HG03280 (cell line): ENCODE measurements around the gene SFXN3.

Experiments used
- ATAC-seq: cut with Tn5 transposase; IDR thresholded peaks from one replicate; pipeline ENCODE4 v1.9.1; 2021; ENCODE audit warnings: mild to moderate bottlenecking, moderate library complexity; ENCODE audit not compliant: unreplicated experiment

SFXN3 gene, protein sequence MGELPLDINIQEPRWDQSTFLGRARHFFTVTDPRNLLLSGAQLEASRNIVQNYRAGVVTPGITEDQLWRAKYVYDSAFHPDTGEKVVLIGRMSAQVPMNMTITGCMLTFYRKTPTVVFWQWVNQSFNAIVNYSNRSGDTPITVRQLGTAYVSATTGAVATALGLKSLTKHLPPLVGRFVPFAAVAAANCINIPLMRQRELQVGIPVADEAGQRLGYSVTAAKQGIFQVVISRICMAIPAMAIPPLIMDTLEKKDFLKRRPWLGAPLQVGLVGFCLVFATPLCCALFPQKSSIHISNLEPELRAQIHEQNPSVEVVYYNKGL

GRCh38 chr10:101031128-101031795 lies at the start of gene SFXN3, which contains the start of gene PDZD7:
Gene SFXN3, plus strand, starts transcription at chr10:101031234. Its CDS starts 3,461 bp downstream, at chr10:101034695.
Gene PDZD7, minus strand, starts transcription at chr10:101031129. Its CDS starts 910 bp downstream, at chr10:101030219.
- peak; percentile 92 for ATAC-seq

DNA sequence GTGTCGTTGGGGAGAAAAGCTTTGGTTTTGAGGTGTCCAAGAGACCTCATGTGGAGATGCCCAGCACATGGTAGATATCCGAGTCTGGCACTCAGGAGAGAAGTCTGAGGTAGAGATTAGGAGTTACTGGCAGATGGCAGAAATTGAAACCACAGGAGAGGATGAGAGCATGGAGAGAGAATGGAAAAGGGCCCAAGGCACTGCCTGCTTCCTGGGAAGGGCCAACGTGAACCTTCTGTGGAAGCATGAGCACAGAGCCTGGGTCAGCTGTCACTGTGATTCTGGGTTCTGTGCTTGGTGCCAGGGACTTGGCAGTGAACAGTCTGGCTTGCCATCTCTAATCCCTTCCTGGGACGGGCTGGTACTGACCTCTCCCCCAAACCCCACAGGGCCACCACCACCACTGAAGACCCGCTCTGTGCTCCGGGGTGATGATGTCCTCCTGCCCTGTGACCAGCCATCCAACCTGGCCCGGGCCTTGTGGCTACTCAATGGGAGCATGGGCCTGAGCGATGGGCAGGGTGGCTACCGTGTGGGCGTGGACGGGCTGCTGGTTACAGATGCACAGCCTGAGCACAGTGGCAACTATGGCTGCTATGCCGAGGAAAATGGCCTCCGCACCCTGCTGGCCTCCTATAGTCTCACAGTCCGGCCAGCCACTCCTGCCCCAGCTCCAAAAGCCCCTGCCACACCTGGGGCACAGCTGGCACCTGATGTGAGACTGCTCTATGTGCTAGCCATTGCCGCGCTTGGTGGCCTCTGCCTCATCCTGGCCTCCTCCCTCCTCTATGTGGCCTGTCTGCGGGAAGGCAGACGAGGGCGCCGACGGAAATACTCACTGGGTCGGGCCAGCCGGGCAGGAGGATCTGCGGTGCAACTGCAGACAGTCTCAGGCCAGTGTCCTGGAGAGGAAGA lies 47.9 kb upstream of the SFXN3 start:
- ATAC-seq: no peak

DNA sequence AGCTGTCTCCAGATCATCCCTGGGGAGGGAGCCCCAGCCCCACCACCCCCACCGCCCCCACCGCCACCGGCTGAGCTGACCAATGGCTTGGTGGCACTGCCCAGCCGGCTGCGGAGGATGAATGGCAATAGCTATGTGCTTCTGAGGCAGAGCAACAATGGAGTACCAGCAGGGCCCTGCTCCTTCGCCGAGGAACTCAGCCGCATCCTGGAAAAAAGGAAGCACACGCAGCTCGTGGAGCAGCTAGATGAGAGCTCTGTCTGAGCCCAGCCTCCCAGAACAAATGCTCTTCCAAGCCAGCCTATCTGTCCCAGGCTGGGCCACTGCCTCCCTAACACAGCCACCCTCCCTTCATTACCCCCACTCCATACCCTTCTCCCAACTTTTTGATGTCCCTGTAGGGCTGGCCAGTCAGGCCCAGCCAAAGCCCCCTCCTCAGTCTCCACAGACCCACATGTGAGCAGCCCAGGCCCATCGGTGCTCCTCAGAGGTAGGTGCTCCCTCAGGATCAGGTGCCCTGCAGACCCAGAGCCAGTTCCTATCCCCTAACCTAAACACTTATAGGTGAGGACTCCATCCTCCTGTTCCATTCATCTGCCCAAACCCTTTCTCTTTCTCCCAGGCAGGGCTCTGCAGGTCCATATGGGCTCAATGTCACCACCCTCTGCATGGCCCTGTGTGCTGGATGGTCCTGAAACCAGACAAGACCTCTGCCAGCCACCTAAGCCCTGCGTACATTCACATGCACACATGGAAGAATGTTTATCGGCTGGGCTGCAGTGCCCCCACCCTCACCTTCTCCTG lies 47.0 kb upstream of the SFXN3 start:
- no peak for ATAC-seq

DNA sequence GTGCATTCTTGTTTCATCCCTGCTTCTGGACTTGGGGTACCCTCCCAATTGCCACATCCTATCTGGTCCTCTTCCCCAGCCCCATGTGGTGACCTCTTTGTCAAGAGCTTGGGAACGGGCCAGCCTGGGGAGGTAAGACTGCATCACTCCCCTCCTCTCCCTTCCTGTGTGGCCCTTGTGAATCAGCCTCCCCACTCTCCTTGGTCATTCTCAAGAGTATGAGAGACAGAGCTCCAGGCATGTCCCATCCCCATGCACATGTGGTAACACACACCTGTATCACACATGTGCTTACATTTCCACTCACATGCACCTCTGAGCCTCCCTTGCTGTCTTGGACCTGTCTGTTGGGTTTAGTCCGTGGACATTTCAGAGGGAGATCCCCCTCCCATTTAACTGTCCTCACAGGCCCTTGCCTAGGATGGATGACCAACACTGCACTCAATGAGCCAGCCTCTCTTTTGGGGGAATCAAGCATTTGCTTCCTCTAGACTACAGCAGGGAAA lies 46.3 kb upstream of the SFXN3 start:
- no peak for ATAC-seq

GRCh38 chr10:100985336-100985735 lies 45.7 kb upstream of the SFXN3 start:
- ATAC-seq: no peak

- ATAC-seq: no peak
These were observed 44.4 kb upstream of the SFXN3 start for GRCh38 chr10:100986623-100986951.

GRCh38 chr10:100986952-100987684 lies 43.9 kb upstream of the SFXN3 start, which contains the start of the genes MRPL43 and TWNK:
Gene MRPL43, minus strand, starts transcription at chr10:100987497. Its CDS starts 54 bp downstream, at chr10:100987443.
Gene TWNK, plus strand, starts transcription at chr10:100987543. Its CDS starts 668 bp downstream, at chr10:100988211.
- ATAC-seq: peak; percentile 85

- peak; percentile 10 for ATAC-seq
These were observed 43.4 kb upstream of the SFXN3 start for GRCh38 chr10:100987685-100988049.

GRCh38 chr10:100988166-100988565 lies 42.9 kb upstream of the SFXN3 start:
- ATAC-seq: no peak

- ATAC-seq: no peak
These were observed 41.9 kb upstream of the SFXN3 start for GRCh38 chr10:100989088-100989487.

- ATAC-seq: no peak
These were observed 36.9 kb upstream of the SFXN3 start for GRCh38 chr10:100993986-100994708.

GRCh38 chr10:100995181-100995580 lies 35.9 kb upstream of the SFXN3 start:
- ATAC-seq: no peak

- no peak for ATAC-seq
These were observed 34.2 kb upstream of the SFXN3 start for GRCh38 chr10:100996678-100997359.

GRCh38 chr10:100997360-100998182 lies 33.5 kb upstream of the SFXN3 start:
- peak; percentile 36 for ATAC-seq

DNA sequence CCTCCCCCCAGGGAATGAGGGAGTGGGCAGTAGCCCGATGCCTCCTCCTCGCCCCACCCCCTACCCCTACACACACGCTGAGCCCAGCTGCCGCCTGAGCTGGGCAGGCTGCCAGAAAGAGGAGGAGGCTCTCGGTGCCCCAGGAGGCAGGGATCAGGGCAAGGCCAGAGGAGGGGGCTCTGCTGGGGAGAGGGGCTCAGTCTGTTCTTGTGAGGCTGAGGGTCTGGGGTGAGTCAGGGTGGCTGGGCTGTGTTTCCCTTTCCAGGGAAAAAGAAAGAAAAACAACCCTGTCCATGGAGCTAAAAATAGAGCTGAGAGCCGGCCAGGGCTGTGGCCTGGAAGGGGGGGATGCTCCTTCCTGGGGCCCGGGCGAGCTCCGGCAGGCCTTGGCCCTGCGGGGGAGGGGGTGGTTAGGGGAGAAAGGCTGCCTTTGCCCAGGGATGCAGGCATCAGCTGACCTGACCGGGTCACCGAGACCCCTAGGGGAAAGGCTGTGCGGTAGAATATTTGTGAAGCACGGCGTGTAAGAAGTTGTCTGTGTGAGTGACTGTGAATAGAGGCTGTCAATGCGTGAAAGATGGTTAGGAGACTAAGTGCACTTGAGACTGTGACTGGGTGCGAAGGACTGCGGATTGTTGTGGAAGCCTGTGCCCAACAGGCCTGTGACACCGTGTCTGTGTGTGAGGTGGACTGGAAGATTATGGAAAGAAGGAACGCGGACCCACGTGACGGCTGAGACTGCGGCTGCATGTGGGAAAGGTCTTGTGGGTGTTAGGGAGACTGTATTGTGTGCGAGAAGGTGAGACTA lies 32.6 kb upstream of the SFXN3 start:
- ATAC-seq: peak; percentile 23

- ATAC-seq: peak; percentile 58
These were observed 31.9 kb upstream of the SFXN3 start for GRCh38 chr10:100998991-100999741.
